Type B pancreatic cell (in vitro differentiated cells): ENCODE results near the gene ALOX15B. TPM values are rescaled to one million over a fixed set of nuclear protein-coding genes. Genes with fewer than 3 reads are reported as not detected.
"Not testable (repeated sequence)": the region's sequence is repeated elsewhere in the genome, so short reads cannot be mapped to it uniquely, and the experiment has no call there.

ENCODE experiments used
- DNase-seq: peaks from one replicate; pipeline ENCODE4 v3.0.0; 2021; ENCODE audit warnings: mixed read lengths; ENCODE audit not compliant: unreplicated experiment; ENCODE audit errors: extremely low spot score
- H3K27ac Mint-ChIP-seq: 2 replicates; pipeline ENCODE4 v1.8.0; 2021; ENCODE audit warnings: mild to moderate bottlenecking, mixed read lengths
- H3K27me3 Mint-ChIP-seq: 2 replicates; pipeline ENCODE4 v1.8.0; 2021; ENCODE audit warnings: mixed read lengths
- H3K36me3 Mint-ChIP-seq: 2 replicates; pipeline ENCODE4 v1.8.0; 2021; ENCODE audit warnings: mixed read lengths
- H3K4me1 Mint-ChIP-seq: one replicate; pipeline ENCODE4 v1.8.0; 2021; ENCODE audit warnings: mixed read lengths; ENCODE audit not compliant: unreplicated experiment
- H3K4me3 Mint-ChIP-seq: 2 replicates; pipeline ENCODE4 v1.8.0; 2021; ENCODE audit warnings: mild to moderate bottlenecking, mixed read lengths
- H3K9me3 Mint-ChIP-seq: 2 replicates; pipeline ENCODE4 v1.8.0; 2021; ENCODE audit warnings: mixed read lengths
- CTCF ChIP-seq: fragments of 200-600 bp; sonication (generic); conservative IDR thresholded peaks from 2 replicates; pipeline ENCODE4 v1.5.0; 2021; ENCODE audit warnings: antibody characterized with exemption, mild to moderate bottlenecking
- total RNA-seq: library from RNA; stranded (reverse); gene quantifications from 2 replicates; pipeline ENCODE4 v1.2.1, GENCODE V29; 2021; ENCODE audit warnings: low replicate concordance

ALOX15B gene
- total RNA-seq, 1 donor from 2014 or later, result not detected

- Mint-ChIP-seq H3K27ac (no peak overlapping the region), H3K36me3 (no peaks in the 10 kb centered on the region), H3K9me3 (no peaks in the 10 kb centered on the region), H3K4me3 (no peak overlapping the region), H3K4me1 (peaks cover 12% of the 10 kb centered on the region), H3K27me3 (peaks cover 18% of the 10 kb centered on the region)
- DNase-seq, result no peak
- no peak for TF ChIP-seq CTCF
These were observed 17.9 kb upstream of the ALOX15B start for GRCh38 chr17:8020776-8021564.

- Mint-ChIP-seq H3K4me3 (no peak overlapping the region), H3K9me3 (no peaks in the 10 kb centered on the region), H3K27me3 (peaks cover 15% of the 10 kb centered on the region), H3K27ac (no peak overlapping the region), H3K4me1 (peaks cover 9% of the 10 kb centered on the region), H3K36me3 (no peaks in the 10 kb centered on the region)
- no peak for DNase-seq
- no peak for TF ChIP-seq CTCF
These were observed 17.1 kb upstream of the ALOX15B start for GRCh38 chr17:8021565-8022359.

- peaks cover 19% of the 10 kb centered on the region for H3K27me3 Mint-ChIP-seq
- no peaks in the 10 kb centered on the region for H3K9me3 Mint-ChIP-seq
- no peaks in the 10 kb centered on the region for H3K36me3 Mint-ChIP-seq
- no peak for DNase-seq
- no peak overlapping the region for H3K4me3 Mint-ChIP-seq
- peaks cover 6% of the 10 kb centered on the region for H3K4me1 Mint-ChIP-seq
- TF ChIP-seq CTCF, result no peak
- no peak overlapping the region for H3K27ac Mint-ChIP-seq
These were observed 16.4 kb upstream of the ALOX15B start for GRCh38 chr17:8022360-8023003.

- peaks cover 32% of the 10 kb centered on the region for H3K27me3 Mint-ChIP-seq
- H3K9me3 Mint-ChIP-seq, H3K4me1 Mint-ChIP-seq, H3K4me3 Mint-ChIP-seq, H3K27ac Mint-ChIP-seq, DNase-seq, H3K36me3 Mint-ChIP-seq: not testable (repeated sequence)
These were observed 14.7 kb upstream of the ALOX15B start for GRCh38 chr17:8024161-8024560.

- no peak overlapping the region for H3K27ac Mint-ChIP-seq
These were observed 13.5 kb upstream of the ALOX15B start for GRCh38 chr17:8025176-8025911.

More at GRCh38 chr17:8025176-8025911, 13.5 kb upstream of the ALOX15B start:
- Mint-ChIP-seq H3K9me3 (no peaks in the 10 kb centered on the region), H3K36me3 (no peaks in the 10 kb centered on the region), H3K27me3 (peaks cover 27% of the 10 kb centered on the region), H3K4me3 (no peak overlapping the region), H3K4me1 (peaks cover 6% of the 10 kb centered on the region)
- no peak for TF ChIP-seq CTCF
- no peak for DNase-seq
